ENCODE data around the gene TUBB6. TPM values are rescaled to one million over a fixed set of nuclear protein-coding genes. Genes with fewer than 3 reads are reported as not detected.
A peak's percentile ranks its signal among the peaks of the same experiment; 100 is the strongest.

TUBB6 gene
- polyA plus RNA-seq (ENCODE audit: insufficient read length in 3 of 3): 10 to 100 TPM; 45.1 to 77.6 (median 60.6) TPM
- long read RNA-seq, donor 1, transcript TUBB6-213 (4 exons, 1,017 nt): minor isoform, 7 of 68 reads
- long read RNA-seq, donor 1, transcript TUBB6-201 (4 exons, 2,064 nt): major isoform, 8 of 68 reads
- long read RNA-seq, donor 1, partial matches to known transcripts: 45 of 68 reads
- long read RNA-seq, donor 1, other reads (novel, unspliced or antisense): 6 of 68 reads
- long read RNA-seq, donor 2, transcript TUBB6-201 (4 exons, 2,064 nt): major isoform, 8 of 16 reads
- long read RNA-seq, donor 2, transcript TUBB6-213 (4 exons, 1,017 nt): minor isoform, 6 of 16 reads
- long read RNA-seq, donor 2, partial matches to known transcripts: 0 of 16 reads
- long read RNA-seq, donor 2, other reads (novel, unspliced or antisense): 0 of 16 reads
- long read RNA-seq, donor 3, transcript TUBB6-213 (4 exons, 1,017 nt): minor isoform, 10 of 35 reads
- long read RNA-seq, donor 3, transcript TUBB6-201 (4 exons, 2,064 nt): major isoform, 20 of 35 reads
- long read RNA-seq, donor 3, partial matches to known transcripts: 0 of 35 reads
- long read RNA-seq, donor 3, other reads (novel, unspliced or antisense): 0 of 35 reads
- long read RNA-seq, donor 4, transcript TUBB6-201 (4 exons, 2,064 nt): major isoform, 19 of 35 reads
- long read RNA-seq, donor 4, transcript TUBB6-213 (4 exons, 1,017 nt): minor isoform, 6 of 35 reads
- long read RNA-seq, donor 4, transcript TUBB6-202 (3 exons, 2,163 nt): minor isoform, 7 of 35 reads
- long read RNA-seq, donor 4, partial matches to known transcripts: 0 of 35 reads
- long read RNA-seq, donor 4, other reads (novel, unspliced or antisense): 0 of 35 reads
- long read RNA-seq, donor 5: 0 reads
- long read RNA-seq, donor 6, transcript TUBB6-201 (4 exons, 2,064 nt): major isoform, 10 of 38 reads
- long read RNA-seq, donor 6, transcript TUBB6-213 (4 exons, 1,017 nt): major isoform, 10 of 38 reads
- long read RNA-seq, donor 6, transcript TUBB6-202 (3 exons, 2,163 nt): minor isoform, 6 of 38 reads
- long read RNA-seq, donor 6, partial matches to known transcripts: 10 of 38 reads
- long read RNA-seq, donor 6, other reads (novel, unspliced or antisense): 0 of 38 reads
- long read RNA-seq, donor 7, transcript TUBB6-201 (4 exons, 2,064 nt): major isoform, 25 of 87 reads
- long read RNA-seq, donor 7, transcript TUBB6-213 (4 exons, 1,017 nt): minor isoform, 13 of 87 reads
- long read RNA-seq, donor 7, partial matches to known transcripts: 29 of 87 reads
- long read RNA-seq, donor 7, other reads (novel, unspliced or antisense): 16 of 87 reads
- long read RNA-seq, donor 8: 0 reads
- long read RNA-seq, donor 9, transcript TUBB6-213 (4 exons, 1,017 nt): minor isoform, 10 of 42 reads
- long read RNA-seq, donor 9, transcript TUBB6-202 (3 exons, 2,163 nt): minor isoform, 5 of 42 reads
- long read RNA-seq, donor 9, transcript TUBB6-201 (4 exons, 2,064 nt): major isoform, 17 of 42 reads
- long read RNA-seq, donor 9, partial matches to known transcripts: 9 of 42 reads
- long read RNA-seq, donor 9, other reads (novel, unspliced or antisense): 0 of 42 reads
- long read RNA-seq, donor 10, transcript TUBB6-213 (4 exons, 1,017 nt): minor isoform, 11 of 74 reads
- long read RNA-seq, donor 10, transcript TUBB6-201 (4 exons, 2,064 nt): major isoform, 16 of 74 reads
- long read RNA-seq, donor 10, partial matches to known transcripts: 34 of 74 reads
- long read RNA-seq, donor 10, other reads (novel, unspliced or antisense): 9 of 74 reads
- long read RNA-seq, donor 11, transcript TUBB6-201 (4 exons, 2,064 nt): major isoform, 10 of 22 reads
- long read RNA-seq, donor 11, partial matches to known transcripts: 5 of 22 reads
- long read RNA-seq, donor 11, other reads (novel, unspliced or antisense): 0 of 22 reads
- long read RNA-seq, donor 12, transcript TUBB6-201 (4 exons, 2,064 nt): major isoform, 12 of 15 reads
- long read RNA-seq, donor 12, partial matches to known transcripts: 0 of 15 reads
- long read RNA-seq, donor 12, other reads (novel, unspliced or antisense): 0 of 15 reads
- long read RNA-seq, donor 13: 0 reads
- long read RNA-seq, donor 14, transcript TUBB6-201 (4 exons, 2,064 nt): major isoform, 15 of 23 reads
- long read RNA-seq, donor 14, partial matches to known transcripts: 0 of 23 reads
- long read RNA-seq, donor 14, other reads (novel, unspliced or antisense): 0 of 23 reads
- long read RNA-seq, donor 15, transcript TUBB6-201 (4 exons, 2,064 nt): major isoform, 8 of 10 reads
- long read RNA-seq, donor 15, partial matches to known transcripts: 0 of 10 reads
- long read RNA-seq, donor 15, other reads (novel, unspliced or antisense): 0 of 10 reads
- long read RNA-seq, donor 16, transcript TUBB6-202 (3 exons, 2,163 nt): minor isoform, 16 of 84 reads
- long read RNA-seq, donor 16, transcript TUBB6-213 (4 exons, 1,017 nt): minor isoform, 16 of 84 reads
- long read RNA-seq, donor 16, transcript TUBB6-201 (4 exons, 2,064 nt): major isoform, 45 of 84 reads
- long read RNA-seq, donor 16, partial matches to known transcripts: 5 of 84 reads
- long read RNA-seq, donor 16, other reads (novel, unspliced or antisense): 0 of 84 reads

- peak in 4 of 11 donors; percentile 32 to 62 (median 57) for DNase-seq (ENCODE audit: extremely low read depth in 1 of 11, low read depth in 9 of 11, low spot score in 4 of 11)
Observed at GRCh38 chr18:12307701-12308385, at the start of gene TUBB6. Gene TUBB6, plus strand, starts transcription at chr18:12308241. Its CDS starts 52 bp downstream, at chr18:12308293.

GRCh38 chr18:12258719-12259705 is 49.0 kb upstream of the TUBB6 start:
- peak in 2 of 11 donors; percentile 40 to 52 for DNase-seq (ENCODE audit: extremely low read depth in 1 of 11, low read depth in 9 of 11, low spot score in 4 of 11)

GRCh38 chr18:12262748-12263147 is 45.3 kb upstream of the TUBB6 start:
- no peak for DNase-seq (ENCODE audit: extremely low read depth in 1 of 11, low read depth in 9 of 11, low spot score in 4 of 11)

- DNase-seq (ENCODE audit: extremely low read depth in 1 of 11, low read depth in 9 of 11, low spot score in 4 of 11): no peak
Observed at GRCh38 chr18:12264864-12265263, 43.2 kb upstream of the TUBB6 start.

GRCh38 chr18:12271376-12272235 is 36.4 kb upstream of the TUBB6 start:
- DNase-seq (ENCODE audit: extremely low read depth in 1 of 11, low read depth in 9 of 11, low spot score in 4 of 11): peak; percentile 63 to 86 (median 84)

GRCh38 chr18:12274793-12275192 is 33.2 kb upstream of the TUBB6 start:
- no peak for DNase-seq (ENCODE audit: extremely low read depth in 1 of 11, low read depth in 9 of 11, low spot score in 4 of 11)

GRCh38 chr18:12276736-12277554 is 31.1 kb upstream of the TUBB6 start:
- no peak for DNase-seq (ENCODE audit: extremely low read depth in 1 of 11, low read depth in 9 of 11, low spot score in 4 of 11)

- no peak for DNase-seq (ENCODE audit: extremely low read depth in 1 of 11, low read depth in 9 of 11, low spot score in 4 of 11)
Observed at GRCh38 chr18:12278215-12278671, 29.8 kb upstream of the TUBB6 start.

- DNase-seq (ENCODE audit: extremely low read depth in 1 of 11, low read depth in 9 of 11, low spot score in 4 of 11): peak in 7 of 11 donors; percentile 36 to 77 (median 64)
Observed at GRCh38 chr18:12278741-12279682, 29.0 kb upstream of the TUBB6 start.

GRCh38 chr18:12279781-12280531 is 28.1 kb upstream of the TUBB6 start:
- no peak for DNase-seq (ENCODE audit: extremely low read depth in 1 of 11, low read depth in 9 of 11, low spot score in 4 of 11)

- no peak for DNase-seq (ENCODE audit: extremely low read depth in 1 of 11, low read depth in 9 of 11, low spot score in 4 of 11)
Observed at GRCh38 chr18:12281861-12282260, 26.2 kb upstream of the TUBB6 start.
